ENCODE results near the gene ZFP36L2.

Gene ZFP36L2

DNA sequence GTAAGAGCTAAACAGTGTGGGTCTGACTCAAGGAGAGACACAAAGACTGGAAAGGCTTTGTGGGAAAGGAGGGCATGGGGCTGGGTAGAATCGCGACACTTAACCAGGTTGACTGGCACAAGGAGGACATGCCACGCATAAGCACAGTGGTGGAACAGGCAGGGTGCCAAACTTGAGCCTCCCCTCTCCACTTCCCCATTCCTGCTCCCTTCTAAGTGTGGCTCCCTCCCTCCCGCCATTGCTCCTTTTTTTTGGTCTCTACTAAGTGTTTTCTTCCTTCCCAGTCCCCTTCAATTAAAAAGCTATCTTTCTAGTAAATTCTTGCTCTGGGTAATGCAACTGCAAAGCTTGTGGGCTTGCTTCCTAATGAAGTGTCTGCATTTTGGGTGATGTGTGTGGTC lies 40.3 kb upstream of the ZFP36L2 start:
- Histone ChIP-seq H3K27ac (ENCODE audit: insufficient read depth, low read length, poor library complexity, severe bottlenecking) (no peak overlapping the region), H3K9me3 (ENCODE audit: control insufficient read depth, low read length) (no peaks in the 10 kb centered on the region), H3K4me1 (ENCODE audit: control insufficient read depth, insufficient read depth, low read length, poor library complexity, severe bottlenecking) (no peaks in the 10 kb centered on the region), H3K36me3 (ENCODE audit: control insufficient read depth, insufficient read depth, low read length) (peaks cover 27% of the 10 kb centered on the region), H3K27me3 (replicated peaks; ENCODE audit: control insufficient read depth, insufficient read depth, low read length, poor library complexity, severe bottlenecking) (no peaks in the 10 kb centered on the region), H3K4me3 (ENCODE audit: insufficient read depth, low read depth, low read length, poor library complexity, severe bottlenecking) (no peak overlapping the region)
- no peak for DNase-seq

- no peaks in the 10 kb centered on the region for H3K4me1 ChIP-seq (ENCODE audit: control insufficient read depth, insufficient read depth, low read length, poor library complexity, severe bottlenecking)
- no peaks in the 10 kb centered on the region for H3K9me3 ChIP-seq (ENCODE audit: control insufficient read depth, low read length)
- DNase-seq: no peak
- no peaks in the 10 kb centered on the region for H3K27me3 ChIP-seq (replicated peaks; ENCODE audit: control insufficient read depth, insufficient read depth, low read length, poor library complexity, severe bottlenecking)
- no peak overlapping the region for H3K27ac ChIP-seq (ENCODE audit: insufficient read depth, low read length, poor library complexity, severe bottlenecking)
- H3K36me3 ChIP-seq (ENCODE audit: control insufficient read depth, insufficient read depth, low read length): peaks cover 27% of the 10 kb centered on the region
- no peak overlapping the region for H3K4me3 ChIP-seq (ENCODE audit: insufficient read depth, low read depth, low read length, poor library complexity, severe bottlenecking)
These were observed 39.0 kb upstream of the ZFP36L2 start for GRCh38 chr2:43265421-43265820.

DNA sequence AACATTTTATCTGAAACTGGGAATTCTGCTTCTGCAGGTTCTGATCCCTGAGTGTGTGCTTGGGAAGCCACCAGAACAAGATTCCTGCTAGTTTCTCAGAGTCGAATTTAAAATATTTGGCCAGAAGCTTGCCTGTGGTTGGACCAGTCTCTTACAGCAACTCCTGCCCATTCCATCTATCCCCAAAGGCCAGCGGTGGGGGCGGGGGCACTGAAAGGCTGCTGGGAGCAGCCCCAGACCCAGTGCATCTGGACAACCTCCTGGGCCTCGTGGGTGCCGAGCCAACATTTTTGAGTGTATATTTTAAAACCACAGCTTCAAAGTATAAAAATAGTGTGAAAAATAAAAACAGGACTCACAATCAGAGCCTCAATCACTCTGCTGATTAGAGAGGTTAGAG lies 38.6 kb upstream of the ZFP36L2 start:
- H3K4me3 ChIP-seq (ENCODE audit: insufficient read depth, low read depth, low read length, poor library complexity, severe bottlenecking): no peak overlapping the region
- H3K4me1 ChIP-seq (ENCODE audit: control insufficient read depth, insufficient read depth, low read length, poor library complexity, severe bottlenecking): no peaks in the 10 kb centered on the region
- H3K27ac ChIP-seq (ENCODE audit: insufficient read depth, low read length, poor library complexity, severe bottlenecking): no peak overlapping the region
- H3K36me3 ChIP-seq (ENCODE audit: control insufficient read depth, insufficient read depth, low read length): peaks cover 27% of the 10 kb centered on the region
- DNase-seq: no peak
- no peaks in the 10 kb centered on the region for H3K27me3 ChIP-seq (replicated peaks; ENCODE audit: control insufficient read depth, insufficient read depth, low read length, poor library complexity, severe bottlenecking)
- H3K9me3 ChIP-seq (ENCODE audit: control insufficient read depth, low read length): no peaks in the 10 kb centered on the region

- Histone ChIP-seq H3K36me3 (ENCODE audit: control insufficient read depth, insufficient read depth, low read length) (peaks cover 12% of the 10 kb centered on the region), H3K27me3 (replicated peaks; ENCODE audit: control insufficient read depth, insufficient read depth, low read length, poor library complexity, severe bottlenecking) (no peaks in the 10 kb centered on the region), H3K4me3 (ENCODE audit: insufficient read depth, low read depth, low read length, poor library complexity, severe bottlenecking) (no peak overlapping the region), H3K27ac (ENCODE audit: insufficient read depth, low read length, poor library complexity, severe bottlenecking) (no peak overlapping the region), H3K4me1 (ENCODE audit: control insufficient read depth, insufficient read depth, low read length, poor library complexity, severe bottlenecking) (no peaks in the 10 kb centered on the region), H3K9me3 (ENCODE audit: control insufficient read depth, low read length) (no peaks in the 10 kb centered on the region)
- DNase-seq: no peak
These were observed 36.5 kb upstream of the ZFP36L2 start for GRCh38 chr2:43262951-43263350.

DNA sequence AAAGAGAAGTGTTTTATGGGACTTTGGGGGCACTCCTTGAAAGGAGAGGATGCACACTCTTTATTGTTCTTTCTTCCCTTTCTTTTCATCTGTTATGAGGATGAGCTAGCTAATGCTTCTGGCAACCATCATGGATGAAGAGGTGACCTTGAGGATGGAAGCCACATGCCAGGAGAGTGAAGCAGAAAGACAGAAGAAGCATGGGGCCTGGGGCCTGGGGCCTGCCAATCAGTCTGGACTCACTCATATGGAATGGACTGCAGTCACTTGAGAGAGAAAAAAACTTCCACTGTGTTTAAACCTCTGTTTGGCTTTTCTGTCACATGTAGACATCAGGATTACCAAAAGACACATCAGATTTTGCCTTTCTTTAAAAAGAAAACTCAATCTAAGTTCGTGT lies 35.8 kb upstream of the ZFP36L2 start:
- Histone ChIP-seq H3K4me1 (ENCODE audit: control insufficient read depth, insufficient read depth, low read length, poor library complexity, severe bottlenecking) (no peaks in the 10 kb centered on the region), H3K27me3 (replicated peaks; ENCODE audit: control insufficient read depth, insufficient read depth, low read length, poor library complexity, severe bottlenecking) (no peaks in the 10 kb centered on the region), H3K4me3 (ENCODE audit: insufficient read depth, low read depth, low read length, poor library complexity, severe bottlenecking) (no peak overlapping the region), H3K27ac (ENCODE audit: insufficient read depth, low read length, poor library complexity, severe bottlenecking) (no peak overlapping the region), H3K9me3 (ENCODE audit: control insufficient read depth, low read length) (no peaks in the 10 kb centered on the region), H3K36me3 (ENCODE audit: control insufficient read depth, insufficient read depth, low read length) (peaks cover 5% of the 10 kb centered on the region)
- no peak for DNase-seq

DNA sequence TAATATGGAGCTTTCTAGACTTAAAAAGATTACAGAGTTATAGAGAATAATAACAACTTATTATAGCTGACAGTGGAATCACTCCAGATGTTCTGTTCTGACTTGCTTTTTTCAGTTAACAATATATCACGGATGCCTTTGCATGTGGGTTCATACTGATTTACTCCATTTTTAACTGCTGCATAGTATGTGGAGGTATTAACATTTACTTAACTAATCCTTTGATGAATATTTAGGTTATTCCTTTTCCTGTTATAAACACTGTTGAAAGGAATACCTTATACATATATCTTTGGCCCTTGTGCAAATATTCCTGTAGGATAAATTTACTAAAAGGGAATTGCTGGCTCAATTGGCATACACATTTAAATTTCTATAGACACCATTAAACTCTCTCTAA lies 33.1 kb upstream of the ZFP36L2 start:
- no peak for DNase-seq
- H3K4me1 ChIP-seq (ENCODE audit: control insufficient read depth, insufficient read depth, low read length, poor library complexity, severe bottlenecking): no peaks in the 10 kb centered on the region

DNA sequence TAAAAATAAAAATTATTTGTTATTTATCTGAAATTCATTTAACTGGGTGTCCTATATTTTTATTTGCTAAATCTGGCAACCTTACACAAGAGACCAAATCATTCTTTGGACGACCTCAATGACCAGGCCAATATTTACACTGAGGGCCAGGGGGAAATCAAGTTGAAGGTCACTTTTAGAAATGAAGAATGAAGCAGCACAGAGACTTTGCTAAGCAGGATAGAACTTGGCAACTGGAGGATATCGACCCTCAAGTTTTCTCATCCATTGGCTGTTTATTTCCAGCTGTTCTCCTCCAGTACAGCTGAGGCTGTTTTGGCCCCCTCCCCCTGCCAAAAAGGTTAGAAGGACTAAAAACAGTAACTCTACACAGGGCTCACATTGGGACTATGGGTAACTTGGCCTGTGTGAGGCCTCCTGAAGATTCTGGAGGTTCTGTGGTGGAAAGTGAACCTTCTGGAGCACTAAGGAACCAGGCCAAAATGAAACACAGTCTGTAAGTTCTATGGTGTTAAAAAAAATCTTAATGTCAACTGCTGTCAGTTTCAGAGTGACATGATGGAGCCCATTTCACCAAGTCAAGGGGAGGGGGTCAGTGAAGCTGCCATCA lies 32.2 kb upstream of the ZFP36L2 start:
- no peak for DNase-seq
- no peaks in the 10 kb centered on the region for H3K27me3 ChIP-seq (replicated peaks; ENCODE audit: control insufficient read depth, insufficient read depth, low read length, poor library complexity, severe bottlenecking)
- H3K4me1 ChIP-seq (ENCODE audit: control insufficient read depth, insufficient read depth, low read length, poor library complexity, severe bottlenecking): no peaks in the 10 kb centered on the region
- H3K4me3 ChIP-seq (ENCODE audit: insufficient read depth, low read depth, low read length, poor library complexity, severe bottlenecking): no peak overlapping the region
- no peak overlapping the region for H3K27ac ChIP-seq (ENCODE audit: insufficient read depth, low read length, poor library complexity, severe bottlenecking)
- no peaks in the 10 kb centered on the region for H3K9me3 ChIP-seq (ENCODE audit: control insufficient read depth, low read length)
- peaks cover 14% of the 10 kb centered on the region for H3K36me3 ChIP-seq (ENCODE audit: control insufficient read depth, insufficient read depth, low read length)

More for the DNA sequence above, 33.1 kb upstream of the ZFP36L2 start:
- no peaks in the 10 kb centered on the region for H3K27me3 ChIP-seq (replicated peaks; ENCODE audit: control insufficient read depth, insufficient read depth, low read length, poor library complexity, severe bottlenecking)
- H3K27ac ChIP-seq (ENCODE audit: insufficient read depth, low read length, poor library complexity, severe bottlenecking): no peak overlapping the region
- H3K36me3 ChIP-seq (ENCODE audit: control insufficient read depth, insufficient read depth, low read length): peaks cover 7% of the 10 kb centered on the region
- H3K4me3 ChIP-seq (ENCODE audit: insufficient read depth, low read depth, low read length, poor library complexity, severe bottlenecking): no peak overlapping the region
- no peaks in the 10 kb centered on the region for H3K9me3 ChIP-seq (ENCODE audit: control insufficient read depth, low read length)

DNA sequence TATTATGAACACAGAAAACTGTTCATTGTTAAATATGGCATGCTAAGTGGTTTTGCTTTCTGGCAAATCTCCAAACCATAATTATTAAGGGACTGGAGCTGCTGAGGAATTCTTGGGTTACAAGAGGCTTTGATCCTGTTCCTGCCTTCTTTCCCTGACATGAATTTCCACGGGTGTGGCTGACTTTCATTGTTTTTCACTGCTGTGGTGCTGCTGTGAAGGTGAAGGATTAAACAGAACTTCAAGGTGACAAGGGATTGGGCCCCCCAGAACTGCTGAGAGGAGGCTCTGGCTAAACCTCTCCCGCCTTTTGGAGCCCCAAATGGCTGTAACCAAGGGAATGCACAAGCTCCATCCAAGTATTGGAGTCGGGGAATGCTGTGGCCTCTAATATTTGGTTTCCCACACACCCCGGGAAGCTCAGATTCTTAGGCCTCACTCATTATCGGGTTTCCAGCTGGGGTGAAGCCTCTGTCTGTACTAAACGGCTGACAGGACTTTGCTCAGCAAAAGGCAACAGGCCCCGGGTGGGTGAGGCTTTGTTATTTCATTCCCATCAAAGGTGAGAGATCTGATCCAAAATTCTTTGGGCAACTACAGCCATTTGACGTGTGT lies 29.0 kb upstream of the ZFP36L2 start:
- DNase-seq: no peak
- Histone ChIP-seq H3K36me3 (ENCODE audit: control insufficient read depth, insufficient read depth, low read length) (peaks cover 15% of the 10 kb centered on the region), H3K4me3 (ENCODE audit: insufficient read depth, low read depth, low read length, poor library complexity, severe bottlenecking) (no peak overlapping the region), H3K27me3 (replicated peaks; ENCODE audit: control insufficient read depth, insufficient read depth, low read length, poor library complexity, severe bottlenecking) (no peaks in the 10 kb centered on the region), H3K4me1 (ENCODE audit: control insufficient read depth, insufficient read depth, low read length, poor library complexity, severe bottlenecking) (no peaks in the 10 kb centered on the region), H3K27ac (ENCODE audit: insufficient read depth, low read length, poor library complexity, severe bottlenecking) (no peak overlapping the region), H3K9me3 (ENCODE audit: control insufficient read depth, low read length) (no peaks in the 10 kb centered on the region)

GRCh38 chr2:43254331-43254730 lies 27.9 kb upstream of the ZFP36L2 start:
- no peak for DNase-seq
- Histone ChIP-seq H3K4me3 (ENCODE audit: insufficient read depth, low read depth, low read length, poor library complexity, severe bottlenecking) (no peak overlapping the region), H3K9me3 (ENCODE audit: control insufficient read depth, low read length) (no peaks in the 10 kb centered on the region), H3K27ac (ENCODE audit: insufficient read depth, low read length, poor library complexity, severe bottlenecking) (no peak overlapping the region), H3K27me3 (replicated peaks; ENCODE audit: control insufficient read depth, insufficient read depth, low read length, poor library complexity, severe bottlenecking) (no peaks in the 10 kb centered on the region), H3K36me3 (ENCODE audit: control insufficient read depth, insufficient read depth, low read length) (peaks cover 15% of the 10 kb centered on the region), H3K4me1 (ENCODE audit: control insufficient read depth, insufficient read depth, low read length, poor library complexity, severe bottlenecking) (no peaks in the 10 kb centered on the region)

GRCh38 chr2:43251171-43251731 lies 24.8 kb upstream of the ZFP36L2 start:
- no peak for DNase-seq
- Histone ChIP-seq H3K27me3 (replicated peaks; ENCODE audit: control insufficient read depth, insufficient read depth, low read length, poor library complexity, severe bottlenecking) (no peaks in the 10 kb centered on the region), H3K27ac (ENCODE audit: insufficient read depth, low read length, poor library complexity, severe bottlenecking) (no peak overlapping the region), H3K9me3 (ENCODE audit: control insufficient read depth, low read length) (no peaks in the 10 kb centered on the region), H3K4me3 (ENCODE audit: insufficient read depth, low read depth, low read length, poor library complexity, severe bottlenecking) (no peak overlapping the region), H3K36me3 (ENCODE audit: control insufficient read depth, insufficient read depth, low read length) (peaks cover 15% of the 10 kb centered on the region), H3K4me1 (ENCODE audit: control insufficient read depth, insufficient read depth, low read length, poor library complexity, severe bottlenecking) (no peaks in the 10 kb centered on the region)

All from effector memory CD4-positive, alpha-beta T cell (primary cell).